ENCODE results near the gene MAST1.

MAST1 gene

DNA sequence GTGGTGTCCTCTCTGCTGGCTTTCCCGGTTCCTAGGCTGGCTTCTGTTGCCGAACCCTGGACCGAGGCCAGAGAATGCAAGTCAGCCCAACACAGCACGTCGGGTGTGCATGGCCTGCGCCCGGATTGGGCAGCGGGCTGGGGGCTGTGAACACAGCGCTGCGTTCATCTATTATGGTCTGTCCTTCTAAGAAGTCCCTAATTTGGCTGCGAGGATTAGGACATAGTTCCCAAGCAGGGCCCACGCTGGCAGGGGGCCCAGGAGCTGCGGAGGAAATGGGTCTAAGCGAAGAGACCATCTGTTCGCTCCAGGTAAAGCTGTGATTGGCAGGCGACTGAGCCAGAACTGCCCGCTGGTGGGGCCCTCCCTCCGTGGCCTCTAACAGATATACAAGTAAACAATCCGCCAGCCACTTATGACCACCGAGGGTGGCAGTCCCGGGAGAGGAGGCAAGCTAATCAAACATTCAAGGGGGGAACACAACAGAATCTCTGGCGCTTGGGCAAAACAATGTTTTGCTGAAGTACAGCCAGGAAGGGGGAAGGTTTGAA is 74.8 kb downstream of the MAST1 start (continued):
- TF ChIP-seq KLF10 (tag by site-specific recombination; IDR thresholded peaks at IDR 0.05) = 0 out of 2 replicates have a peak, but pooled peaks have one; percentile 32
- peak; percentile 69 for TF ChIP-seq SP2 (tag by site-specific recombination; IDR thresholded peaks at IDR 0.05)
- peak; percentile 71; the same call in 1 of the 2 replicates for TF ChIP-seq SP7 (tag by site-specific recombination; IDR thresholded peaks at IDR 0.05)
- TF ChIP-seq KLF16 (tag by site-specific recombination; IDR thresholded peaks at IDR 0.05) = no peak
- TF ChIP-seq ZNF341 (tag by site-specific recombination; IDR thresholded peaks at IDR 0.05; ENCODE audit: low read depth) = peak; percentile 96
- TF ChIP-seq ZNF2 (tag by site-specific recombination; IDR thresholded peaks at IDR 0.05) = no peak; the same call in 1 of the 2 replicates
- TF ChIP-seq ZNF175 (tag by site-specific recombination; IDR thresholded peaks at IDR 0.05) = no peak
- TF ChIP-seq ZNF792 (tag by site-specific recombination; IDR thresholded peaks at IDR 0.05) = no peak
- no peak for TF ChIP-seq ZNF214 (tag by site-specific recombination; IDR thresholded peaks at IDR 0.05; ENCODE audit: borderline replicate concordance)
- no peak for TF ChIP-seq ZNF140 (tag by site-specific recombination; IDR thresholded peaks at IDR 0.05)
- no peak for TF ChIP-seq ZNF626 (tag by site-specific recombination; IDR thresholded peaks at IDR 0.05)
- no peak for TF ChIP-seq ZNF548 (tag by site-specific recombination; IDR thresholded peaks at IDR 0.05)
- peak; percentile 29; the same call in 1 of the 2 replicates for TF ChIP-seq ZNF660 (tag by site-specific recombination; IDR thresholded peaks at IDR 0.05)
- TF ChIP-seq ZBTB48 (tag by site-specific recombination; IDR thresholded peaks at IDR 0.05) = peak; percentile 89
- no peak; the same call in 1 of the 2 replicates for TF ChIP-seq ZNF558 (tag by site-specific recombination; IDR thresholded peaks at IDR 0.05)
- TF ChIP-seq MZF1 (tag by site-specific recombination; IDR thresholded peaks at IDR 0.05; ENCODE audit: borderline replicate concordance) = no peak
- TF ChIP-seq ZNF26 (tag by site-specific recombination; IDR thresholded peaks at IDR 0.05) = no peak
- peak; percentile 48; the same call in 1 of the 2 replicates for TF ChIP-seq ZNF366 (tag by site-specific recombination; conservative IDR thresholded peaks at IDR 0.05)
- TF ChIP-seq RBAK (tag by site-specific recombination; IDR thresholded peaks at IDR 0.05) = no peak
- TF ChIP-seq ZNF354C (tag by site-specific recombination; IDR thresholded peaks at IDR 0.05; ENCODE audit: borderline replicate concordance, low read depth) = no peak
- 0 out of 2 replicates have a peak, but pooled peaks have one; percentile 27 for TF ChIP-seq SCRT2 (tag by site-specific recombination; IDR thresholded peaks at IDR 0.05)
- no peak for TF ChIP-seq ZNF280C (tag by site-specific recombination; IDR thresholded peaks at IDR 0.05)
- no peak for TF ChIP-seq ZBTB7A (tag by site-specific recombination; IDR thresholded peaks at IDR 0.05; ENCODE audit: low read depth)
- TF ChIP-seq BCL11A (tag by site-specific recombination; IDR thresholded peaks at IDR 0.05; ENCODE audit: low read depth) = no peak
- TF ChIP-seq ZBTB1 (tag by site-specific recombination; IDR thresholded peaks at IDR 0.05) = no peak
- TF ChIP-seq ZNF561 (tag by site-specific recombination; IDR thresholded peaks at IDR 0.05; ENCODE audit: borderline replicate concordance) = 0 out of 2 replicates have a peak, but pooled peaks have one; percentile 33
- TF ChIP-seq ZNF488 (tag by site-specific recombination; IDR thresholded peaks at IDR 0.05) = no peak
- TF ChIP-seq ZNF701 (tag by site-specific recombination; IDR thresholded peaks at IDR 0.05) = no peak
- TF ChIP-seq ZBTB11 (tag by site-specific recombination; conservative IDR thresholded peaks at IDR 0.05; ENCODE audit: low read depth) = no peak
- no peak for TF ChIP-seq ZNF645 (tag by site-specific recombination; IDR thresholded peaks at IDR 0.05)
- TF ChIP-seq ZNF580 (tag by site-specific recombination; IDR thresholded peaks at IDR 0.05) = no peak
